ENCODE data around the gene PACS1. TPM values are rescaled to one million over a fixed set of nuclear protein-coding genes. Genes with fewer than 3 reads are reported as not detected.

Gene PACS1
- total RNA-seq, 1 donor from 2014 or later, result 138 TPM

DNA sequence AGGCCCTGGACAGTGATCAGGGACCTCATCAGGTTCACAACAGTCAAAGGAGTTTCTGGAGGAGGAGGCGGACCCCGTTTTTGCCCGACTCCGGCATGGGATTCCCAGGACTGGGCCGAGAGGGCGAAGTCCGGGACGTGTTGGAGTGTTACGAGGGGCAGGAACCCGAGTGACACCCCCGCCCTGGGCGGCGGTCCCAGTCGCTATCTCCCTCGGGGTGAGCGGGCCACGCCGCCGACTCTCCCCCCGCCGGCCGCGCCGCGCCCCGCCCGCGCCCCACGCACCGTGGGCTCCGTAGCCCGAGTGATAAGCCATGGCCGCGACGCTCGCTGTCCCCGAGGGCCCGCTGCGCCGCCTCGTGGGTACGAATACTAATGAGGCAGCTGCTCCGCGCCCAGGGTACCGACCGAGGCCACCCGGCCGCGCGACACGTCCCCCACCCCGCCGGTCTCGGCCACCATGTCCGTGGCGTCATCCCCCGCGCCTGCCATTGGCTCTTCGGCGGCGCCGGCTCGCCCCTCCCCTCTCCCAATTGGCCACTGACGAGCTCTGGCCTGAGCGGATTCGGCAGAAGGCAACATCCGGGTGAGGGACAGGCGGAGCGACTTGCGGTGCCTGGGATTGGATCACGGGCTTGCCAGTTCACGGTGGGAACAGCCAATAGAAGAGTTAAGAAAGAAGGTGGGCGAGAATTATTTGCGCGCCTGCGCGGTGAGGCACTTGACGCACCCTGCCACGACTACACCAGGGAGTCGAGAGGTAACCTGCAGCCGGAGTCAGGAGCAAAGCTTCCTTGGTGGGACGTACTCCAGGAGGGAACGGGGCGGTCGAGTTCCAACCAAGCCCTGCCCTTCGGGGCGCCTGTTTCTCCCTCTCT, 218.8 kb downstream of the PACS1 start, which contains the start of gene YIF1A:
Gene YIF1A, minus strand, starts transcription at position 473 of the 877 bp plus-strand sequence. Its CDS starts 158 bp downstream, at position 315.
- H3K27ac ChIP-seq, result peak within 1 kb of the TSS; percentile 94
- peaks cover 8 to 22% of the 10 kb centered on the region in 2 donors for H3K4me1 ChIP-seq
- DNase-seq (ENCODE audit: low spot score in 2 of 2), result peak; percentile 98 to 99
- no peaks in the 10 kb centered on the region for H3K9me3 ChIP-seq
- peaks cover 0 to 17% of the 10 kb centered on the region in 2 donors for H3K36me3 ChIP-seq
- H3K27me3 ChIP-seq, result peaks cover 8% of the 10 kb centered on the region
- TF ChIP-seq, protein P1, sequence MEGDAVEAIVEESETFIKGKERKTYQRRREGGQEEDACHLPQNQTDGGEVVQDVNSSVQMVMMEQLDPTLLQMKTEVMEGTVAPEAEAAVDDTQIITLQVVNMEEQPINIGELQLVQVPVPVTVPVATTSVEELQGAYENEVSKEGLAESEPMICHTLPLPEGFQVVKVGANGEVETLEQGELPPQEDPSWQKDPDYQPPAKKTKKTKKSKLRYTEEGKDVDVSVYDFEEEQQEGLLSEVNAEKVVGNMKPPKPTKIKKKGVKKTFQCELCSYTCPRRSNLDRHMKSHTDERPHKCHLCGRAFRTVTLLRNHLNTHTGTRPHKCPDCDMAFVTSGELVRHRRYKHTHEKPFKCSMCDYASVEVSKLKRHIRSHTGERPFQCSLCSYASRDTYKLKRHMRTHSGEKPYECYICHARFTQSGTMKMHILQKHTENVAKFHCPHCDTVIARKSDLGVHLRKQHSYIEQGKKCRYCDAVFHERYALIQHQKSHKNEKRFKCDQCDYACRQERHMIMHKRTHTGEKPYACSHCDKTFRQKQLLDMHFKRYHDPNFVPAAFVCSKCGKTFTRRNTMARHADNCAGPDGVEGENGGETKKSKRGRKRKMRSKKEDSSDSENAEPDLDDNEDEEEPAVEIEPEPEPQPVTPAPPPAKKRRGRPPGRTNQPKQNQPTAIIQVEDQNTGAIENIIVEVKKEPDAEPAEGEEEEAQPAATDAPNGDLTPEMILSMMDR (IDR thresholded peaks at IDR 0.05), result no peak
- peak within 1 kb of the TSS; percentile 72 to 74 for H3K4me3 ChIP-seq
- intact Hi-C loops (cut with DNase I), result loop anchor here (1.0 to 2.0 kb wide), 3 partner anchors 21 to 132 kb away; partner anchors contain the start of genes NPAS4 and RAB1B

DNA sequence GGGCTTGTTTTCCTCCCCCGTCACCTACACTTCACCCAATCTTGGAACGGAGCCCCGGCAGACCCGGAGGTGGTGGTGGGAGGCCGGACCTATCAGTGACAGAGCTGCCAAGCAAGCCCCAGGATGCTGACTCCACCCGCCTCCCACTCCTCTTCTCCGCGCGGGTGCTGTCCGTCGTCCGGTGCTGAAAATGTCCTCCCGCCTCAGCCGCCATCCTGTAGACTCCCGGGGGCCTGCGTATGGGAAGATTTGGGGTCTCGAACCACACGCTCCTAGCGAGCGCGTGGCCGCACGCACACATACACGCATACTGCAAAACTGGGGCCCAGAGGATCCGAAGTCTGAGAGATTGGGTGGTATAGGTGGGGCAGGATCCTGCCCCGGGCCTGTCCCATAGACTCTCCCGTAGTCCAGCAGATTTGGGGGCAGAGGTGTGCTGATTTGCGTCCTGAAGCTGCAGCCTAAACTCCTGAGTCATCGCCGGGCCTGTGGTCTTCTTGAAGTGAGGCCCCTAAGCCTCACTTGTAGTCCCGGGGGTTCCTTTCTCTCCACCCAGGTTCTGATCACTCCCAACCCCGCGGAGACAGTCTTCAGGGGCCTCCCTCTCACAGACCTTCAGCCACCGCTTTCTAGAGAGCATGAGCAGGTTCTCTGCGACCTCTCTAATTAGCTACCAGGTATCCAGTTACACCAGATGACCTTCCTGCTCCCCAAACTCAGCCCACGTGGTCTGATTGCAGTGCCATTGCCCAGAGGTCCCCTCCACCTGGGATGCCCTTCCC, 219.7 kb downstream of the PACS1 start:
- TF ChIP-seq, protein P1 (IDR thresholded peaks at IDR 0.05), result no peak
- DNase-seq (ENCODE audit: low spot score in 2 of 2), result peak in 1 of 2 donors; percentile 85
- Histone ChIP-seq H3K4me1 (peaks cover 8 to 22% of the 10 kb centered on the region in 2 donors), H3K4me3 (peak overlapping the region; percentile 72 to 74), H3K27ac (peak overlapping the region; percentile 93 to 94), H3K9me3 (no peaks in the 10 kb centered on the region), H3K36me3 (peaks cover 0 to 9% of the 10 kb centered on the region in 2 donors), H3K27me3 (peaks cover 8% of the 10 kb centered on the region)
- intact Hi-C loops (cut with DNase I), result loop anchor here (1.0 to 2.0 kb wide), 3 partner anchors 21 to 131 kb away; partner anchors contain the start of genes NPAS4 and RAB1B

DNA sequence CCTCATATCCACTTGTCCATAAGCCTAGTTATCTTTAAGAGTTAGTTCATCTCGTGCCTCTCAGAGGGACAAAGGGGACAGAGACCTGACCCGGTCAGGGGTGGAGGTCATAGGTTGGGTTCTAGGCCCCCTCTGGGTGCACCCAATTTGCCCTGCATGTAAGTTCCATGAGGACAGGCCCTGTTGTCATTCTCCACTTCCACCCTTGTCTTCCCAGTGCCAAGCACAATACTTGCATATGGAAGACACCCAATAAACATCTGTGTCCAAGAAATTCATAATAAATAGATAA, 220.2 kb downstream of the PACS1 start:
- Histone ChIP-seq H3K4me1 (peaks cover 8 to 22% of the 10 kb centered on the region in 2 donors), H3K9me3 (no peaks in the 10 kb centered on the region), H3K27me3 (peaks cover 8% of the 10 kb centered on the region), H3K36me3 (peaks cover 0 to 4% of the 10 kb centered on the region in 2 donors), H3K27ac (no peak overlapping the region), H3K4me3 (no peak overlapping the region)
- TF ChIP-seq, protein P1 (IDR thresholded peaks at IDR 0.05), result no peak
- intact Hi-C loops (cut with DNase I), result no loop called here
- no peak for DNase-seq (ENCODE audit: low spot score in 2 of 2)

DNA sequence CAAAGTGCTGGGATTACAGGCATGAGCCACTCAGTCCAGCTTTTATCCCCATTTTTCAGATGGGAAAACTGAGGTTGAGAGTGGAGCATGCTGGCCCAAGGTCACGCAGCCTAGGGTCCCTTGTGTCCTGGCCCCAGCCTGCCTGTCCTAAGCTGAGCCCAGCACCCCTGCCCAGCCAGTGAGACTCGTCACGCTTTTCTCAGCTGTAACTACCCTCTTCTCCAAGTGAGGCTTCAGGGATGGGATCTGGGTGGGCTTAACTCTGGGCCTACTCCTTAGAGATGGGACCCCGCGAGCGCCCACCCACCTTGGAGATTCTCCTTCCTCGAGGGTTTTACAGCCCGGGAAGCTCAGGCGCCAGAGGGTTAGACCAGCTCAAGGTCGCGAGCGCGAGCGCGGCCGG, 221.2 kb downstream of the PACS1 start:
- TF ChIP-seq, protein P1 (IDR thresholded peaks at IDR 0.05), result no peak
- H3K36me3 ChIP-seq, result no peaks in the 10 kb centered on the region
- H3K27ac ChIP-seq, result no peak overlapping the region
- peaks cover 8 to 22% of the 10 kb centered on the region in 2 donors for H3K4me1 ChIP-seq
- DNase-seq (ENCODE audit: low spot score in 2 of 2), result peak in 1 of 2 donors; percentile 65
- no peaks in the 10 kb centered on the region for H3K9me3 ChIP-seq
- H3K4me3 ChIP-seq, result peak overlapping the region; percentile 27 to 67
- intact Hi-C loops (cut with DNase I), result no loop called here
- H3K27me3 ChIP-seq, result peaks cover 8% of the 10 kb centered on the region

DNA sequence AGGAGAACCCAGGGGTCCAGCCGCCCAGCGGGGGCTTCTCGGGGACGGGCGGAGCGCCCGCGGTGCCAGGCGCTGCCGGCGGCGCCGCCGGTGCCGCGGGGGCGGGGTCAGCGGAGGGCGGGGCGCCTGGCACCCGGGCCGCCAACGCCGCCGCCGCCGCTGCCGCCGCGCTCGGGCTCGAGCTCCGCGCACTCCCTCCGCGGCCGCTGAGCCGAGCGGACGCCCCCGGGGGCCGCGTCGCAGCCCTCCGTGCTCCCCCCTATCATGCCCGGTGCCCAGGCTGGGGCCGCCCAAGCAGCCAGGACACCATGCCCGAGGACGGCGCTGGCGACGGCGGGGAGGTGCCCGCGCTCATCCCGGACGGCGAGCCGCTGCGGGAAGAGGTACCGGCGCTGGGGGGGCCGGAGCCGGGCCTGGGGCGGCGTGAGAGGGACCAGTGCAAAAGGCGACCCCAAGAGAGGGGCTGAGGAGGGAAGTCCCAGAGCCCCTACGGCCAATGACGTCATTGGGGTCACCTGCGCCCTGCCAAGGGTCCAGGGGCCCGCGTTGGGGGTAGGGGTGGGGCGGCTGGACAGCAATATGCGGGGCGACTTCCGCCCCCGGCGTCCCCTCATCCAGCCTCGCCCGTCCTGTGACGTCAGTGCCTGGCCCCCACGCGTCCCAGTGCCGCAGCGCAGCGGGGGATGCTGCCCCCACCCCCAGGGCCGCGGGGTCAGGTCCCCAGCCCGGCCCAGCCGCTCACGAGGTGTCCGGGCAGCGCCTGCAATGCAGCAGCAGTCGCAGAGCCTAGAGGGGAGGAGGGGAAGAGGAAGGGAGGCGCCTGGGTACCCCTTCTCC, 221.9 kb downstream of the PACS1 start, which contains the start of gene TMEM151A:
Gene TMEM151A, plus strand, starts transcription at position 189 of the 837 bp plus-strand sequence. Its CDS starts 120 bp downstream, at position 309.
- peak within 1 kb of the TSS; percentile 27 to 67 for H3K4me3 ChIP-seq
- no peak within 1 kb of the TSS for H3K27ac ChIP-seq
- DNase-seq (ENCODE audit: low spot score in 2 of 2), result peak in 1 of 2 donors; percentile 61
- TF ChIP-seq, protein P1 (IDR thresholded peaks at IDR 0.05), result no peak
- no peaks in the 10 kb centered on the region for H3K9me3 ChIP-seq
- H3K27me3 ChIP-seq, result peaks cover 8% of the 10 kb centered on the region
- H3K36me3 ChIP-seq, result no peaks in the 10 kb centered on the region
- intact Hi-C loops (cut with DNase I), result no loop called here
- H3K4me1 ChIP-seq, result peaks cover 8 to 22% of the 10 kb centered on the region in 2 donors
